ENCODE results near the gene GTF2B. TPM values are rescaled to one million over a fixed set of nuclear protein-coding genes. Genes with fewer than 3 reads are reported as not detected.
"Not testable (repeated sequence)": the region's sequence is repeated elsewhere in the genome, so short reads cannot be mapped to it uniquely, and the experiment has no call there.

GTF2B gene
- total and polyA plus RNA-seq, 2 experiments from 2014 or later = 19.8 to 19.9 TPM

DNA sequence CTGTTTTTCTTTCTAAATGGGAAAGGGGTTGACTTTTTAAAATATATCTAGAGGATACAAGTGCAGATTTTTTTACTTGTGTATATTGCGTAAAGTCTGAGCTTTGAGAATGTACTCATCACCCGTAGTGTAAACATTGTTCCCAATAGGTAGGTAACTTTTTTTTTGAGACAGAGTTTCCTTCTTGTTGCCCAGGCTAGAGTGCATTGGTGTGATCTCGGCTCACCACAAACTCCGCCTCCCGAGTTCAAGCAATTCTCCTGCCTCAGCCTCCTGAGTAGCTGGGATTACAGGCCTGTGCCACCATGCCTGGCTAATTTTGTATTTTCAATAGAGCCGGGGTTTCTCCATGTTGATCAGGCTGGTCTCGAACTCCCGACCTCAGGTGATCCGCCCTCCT is 20.4 kb upstream of the GTF2B start:
- not testable (repeated sequence) for H3K4me1 ChIP-seq (ENCODE audit: insufficient read depth); H3K9me2 ChIP-seq (ENCODE audit: insufficient read depth); H3K36me3 ChIP-seq (ENCODE audit: insufficient read depth); H3K27me3 ChIP-seq (ENCODE audit: insufficient read depth); H3K4me1 Mint-ChIP-seq; H3K9me3 Mint-ChIP-seq; H3K4me3 Mint-ChIP-seq; H4K20me1 ChIP-seq (replicated peaks; ENCODE audit: insufficient read depth); H2AFZ ChIP-seq; H3K27me3 Mint-ChIP-seq (ENCODE audit: insufficient read depth, low read depth, poor library complexity); H3K4me2 ChIP-seq; H3K79me2 ChIP-seq (replicated peaks; ENCODE audit: insufficient read depth); DNase-seq (ENCODE audit: low spot score); H3K4me3 ChIP-seq; H3K27ac Mint-ChIP-seq; ATAC-seq; H3K27ac ChIP-seq (ENCODE audit: low read depth); H3F3A ChIP-seq (replicated peaks; ENCODE audit: low read depth); H3K36me3 Mint-ChIP-seq (ENCODE audit: low read depth)

DNA sequence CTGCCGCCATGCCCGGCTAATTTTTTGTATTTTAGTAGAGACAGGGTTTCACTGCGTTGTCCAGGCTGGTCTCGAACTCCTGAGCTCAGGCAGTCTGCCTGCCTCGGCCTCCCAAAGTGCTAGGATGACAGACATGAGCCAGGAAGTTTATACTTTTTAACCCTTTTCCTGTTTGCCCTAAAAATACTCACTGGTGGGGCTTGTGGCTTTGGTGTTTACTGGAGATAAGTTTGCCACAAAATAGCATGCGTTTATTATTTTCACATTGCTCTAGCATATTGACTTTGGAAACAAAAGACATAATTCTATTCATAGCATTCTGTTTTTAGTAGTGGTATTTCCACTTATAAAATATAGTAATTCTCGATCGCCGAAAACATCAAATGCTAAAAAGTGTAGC is 19.8 kb upstream of the GTF2B start:
- Mint-ChIP-seq H3K27ac (no peak overlapping the region), H3K4me1 (no peaks in the 10 kb centered on the region), H3K9me3 (no peaks in the 10 kb centered on the region), H3K4me3 (no peak overlapping the region), H3K36me3 (ENCODE audit: low read depth) (no peaks in the 10 kb centered on the region), H3K27me3 (ENCODE audit: insufficient read depth, low read depth, poor library complexity) (no peaks in the 10 kb centered on the region)
- Histone ChIP-seq H3F3A (replicated peaks; ENCODE audit: low read depth) (no peaks in the 10 kb centered on the region), H4K20me1 (replicated peaks; ENCODE audit: insufficient read depth) (no peaks in the 10 kb centered on the region), H3K27me3 (ENCODE audit: insufficient read depth) (no peaks in the 10 kb centered on the region), H3K4me3 (no peak overlapping the region), H2AFZ (no peak overlapping the region), H3K4me1 (ENCODE audit: insufficient read depth) (no peaks in the 10 kb centered on the region), H3K36me3 (ENCODE audit: insufficient read depth) (no peaks in the 10 kb centered on the region), H3K79me2 (replicated peaks; ENCODE audit: insufficient read depth) (no peaks in the 10 kb centered on the region), H3K27ac (ENCODE audit: low read depth) (no peak overlapping the region), H3K4me2 (no peak overlapping the region), H3K9me2 (ENCODE audit: insufficient read depth) (no peaks in the 10 kb centered on the region)
- ATAC-seq (no peak), DNase-seq (ENCODE audit: low spot score) (no peak)
- TF ChIP-seq NANOG (IDR thresholded peaks at IDR 0.05; ENCODE audit: borderline replicate concordance) (no peak), EZH2 (IDR thresholded peaks at IDR 0.05; ENCODE audit: low read depth, unreplicated experiment) (no peak), EZH2phosphoT487 (IDR thresholded peaks at IDR 0.05; ENCODE audit: unreplicated experiment) (no peak), ZNF331 (CRISPR knock-in tag; IDR thresholded peaks at IDR 0.05; ENCODE audit: low read depth) (no peak), ZNF114 (CRISPR knock-in tag; IDR thresholded peaks at IDR 0.05) (no peak), POLR2AphosphoS5 (IDR thresholded peaks at IDR 0.05; ENCODE audit: low read depth) (no peak), JUNB (IDR thresholded peaks at IDR 0.05; ENCODE audit: unreplicated experiment) (no peak)
- TF ChIP-seq, protein P1, sequence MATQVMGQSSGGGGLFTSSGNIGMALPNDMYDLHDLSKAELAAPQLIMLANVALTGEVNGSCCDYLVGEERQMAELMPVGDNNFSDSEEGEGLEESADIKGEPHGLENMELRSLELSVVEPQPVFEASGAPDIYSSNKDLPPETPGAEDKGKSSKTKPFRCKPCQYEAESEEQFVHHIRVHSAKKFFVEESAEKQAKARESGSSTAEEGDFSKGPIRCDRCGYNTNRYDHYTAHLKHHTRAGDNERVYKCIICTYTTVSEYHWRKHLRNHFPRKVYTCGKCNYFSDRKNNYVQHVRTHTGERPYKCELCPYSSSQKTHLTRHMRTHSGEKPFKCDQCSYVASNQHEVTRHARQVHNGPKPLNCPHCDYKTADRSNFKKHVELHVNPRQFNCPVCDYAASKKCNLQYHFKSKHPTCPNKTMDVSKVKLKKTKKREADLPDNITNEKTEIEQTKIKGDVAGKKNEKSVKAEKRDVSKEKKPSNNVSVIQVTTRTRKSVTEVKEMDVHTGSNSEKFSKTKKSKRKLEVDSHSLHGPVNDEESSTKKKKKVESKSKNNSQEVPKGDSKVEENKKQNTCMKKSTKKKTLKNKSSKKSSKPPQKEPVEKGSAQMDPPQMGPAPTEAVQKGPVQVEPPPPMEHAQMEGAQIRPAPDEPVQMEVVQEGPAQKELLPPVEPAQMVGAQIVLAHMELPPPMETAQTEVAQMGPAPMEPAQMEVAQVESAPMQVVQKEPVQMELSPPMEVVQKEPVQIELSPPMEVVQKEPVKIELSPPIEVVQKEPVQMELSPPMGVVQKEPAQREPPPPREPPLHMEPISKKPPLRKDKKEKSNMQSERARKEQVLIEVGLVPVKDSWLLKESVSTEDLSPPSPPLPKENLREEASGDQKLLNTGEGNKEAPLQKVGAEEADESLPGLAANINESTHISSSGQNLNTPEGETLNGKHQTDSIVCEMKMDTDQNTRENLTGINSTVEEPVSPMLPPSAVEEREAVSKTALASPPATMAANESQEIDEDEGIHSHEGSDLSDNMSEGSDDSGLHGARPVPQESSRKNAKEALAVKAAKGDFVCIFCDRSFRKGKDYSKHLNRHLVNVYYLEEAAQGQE (IDR thresholded peaks at IDR 0.05; ENCODE audit: unreplicated experiment) = no peak
- TF ChIP-seq, protein P2, sequence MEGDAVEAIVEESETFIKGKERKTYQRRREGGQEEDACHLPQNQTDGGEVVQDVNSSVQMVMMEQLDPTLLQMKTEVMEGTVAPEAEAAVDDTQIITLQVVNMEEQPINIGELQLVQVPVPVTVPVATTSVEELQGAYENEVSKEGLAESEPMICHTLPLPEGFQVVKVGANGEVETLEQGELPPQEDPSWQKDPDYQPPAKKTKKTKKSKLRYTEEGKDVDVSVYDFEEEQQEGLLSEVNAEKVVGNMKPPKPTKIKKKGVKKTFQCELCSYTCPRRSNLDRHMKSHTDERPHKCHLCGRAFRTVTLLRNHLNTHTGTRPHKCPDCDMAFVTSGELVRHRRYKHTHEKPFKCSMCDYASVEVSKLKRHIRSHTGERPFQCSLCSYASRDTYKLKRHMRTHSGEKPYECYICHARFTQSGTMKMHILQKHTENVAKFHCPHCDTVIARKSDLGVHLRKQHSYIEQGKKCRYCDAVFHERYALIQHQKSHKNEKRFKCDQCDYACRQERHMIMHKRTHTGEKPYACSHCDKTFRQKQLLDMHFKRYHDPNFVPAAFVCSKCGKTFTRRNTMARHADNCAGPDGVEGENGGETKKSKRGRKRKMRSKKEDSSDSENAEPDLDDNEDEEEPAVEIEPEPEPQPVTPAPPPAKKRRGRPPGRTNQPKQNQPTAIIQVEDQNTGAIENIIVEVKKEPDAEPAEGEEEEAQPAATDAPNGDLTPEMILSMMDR (conservative IDR thresholded peaks at IDR 0.05; ENCODE audit: low read depth in 2 of 2) = no peak
- TF ChIP-seq, protein P3, sequence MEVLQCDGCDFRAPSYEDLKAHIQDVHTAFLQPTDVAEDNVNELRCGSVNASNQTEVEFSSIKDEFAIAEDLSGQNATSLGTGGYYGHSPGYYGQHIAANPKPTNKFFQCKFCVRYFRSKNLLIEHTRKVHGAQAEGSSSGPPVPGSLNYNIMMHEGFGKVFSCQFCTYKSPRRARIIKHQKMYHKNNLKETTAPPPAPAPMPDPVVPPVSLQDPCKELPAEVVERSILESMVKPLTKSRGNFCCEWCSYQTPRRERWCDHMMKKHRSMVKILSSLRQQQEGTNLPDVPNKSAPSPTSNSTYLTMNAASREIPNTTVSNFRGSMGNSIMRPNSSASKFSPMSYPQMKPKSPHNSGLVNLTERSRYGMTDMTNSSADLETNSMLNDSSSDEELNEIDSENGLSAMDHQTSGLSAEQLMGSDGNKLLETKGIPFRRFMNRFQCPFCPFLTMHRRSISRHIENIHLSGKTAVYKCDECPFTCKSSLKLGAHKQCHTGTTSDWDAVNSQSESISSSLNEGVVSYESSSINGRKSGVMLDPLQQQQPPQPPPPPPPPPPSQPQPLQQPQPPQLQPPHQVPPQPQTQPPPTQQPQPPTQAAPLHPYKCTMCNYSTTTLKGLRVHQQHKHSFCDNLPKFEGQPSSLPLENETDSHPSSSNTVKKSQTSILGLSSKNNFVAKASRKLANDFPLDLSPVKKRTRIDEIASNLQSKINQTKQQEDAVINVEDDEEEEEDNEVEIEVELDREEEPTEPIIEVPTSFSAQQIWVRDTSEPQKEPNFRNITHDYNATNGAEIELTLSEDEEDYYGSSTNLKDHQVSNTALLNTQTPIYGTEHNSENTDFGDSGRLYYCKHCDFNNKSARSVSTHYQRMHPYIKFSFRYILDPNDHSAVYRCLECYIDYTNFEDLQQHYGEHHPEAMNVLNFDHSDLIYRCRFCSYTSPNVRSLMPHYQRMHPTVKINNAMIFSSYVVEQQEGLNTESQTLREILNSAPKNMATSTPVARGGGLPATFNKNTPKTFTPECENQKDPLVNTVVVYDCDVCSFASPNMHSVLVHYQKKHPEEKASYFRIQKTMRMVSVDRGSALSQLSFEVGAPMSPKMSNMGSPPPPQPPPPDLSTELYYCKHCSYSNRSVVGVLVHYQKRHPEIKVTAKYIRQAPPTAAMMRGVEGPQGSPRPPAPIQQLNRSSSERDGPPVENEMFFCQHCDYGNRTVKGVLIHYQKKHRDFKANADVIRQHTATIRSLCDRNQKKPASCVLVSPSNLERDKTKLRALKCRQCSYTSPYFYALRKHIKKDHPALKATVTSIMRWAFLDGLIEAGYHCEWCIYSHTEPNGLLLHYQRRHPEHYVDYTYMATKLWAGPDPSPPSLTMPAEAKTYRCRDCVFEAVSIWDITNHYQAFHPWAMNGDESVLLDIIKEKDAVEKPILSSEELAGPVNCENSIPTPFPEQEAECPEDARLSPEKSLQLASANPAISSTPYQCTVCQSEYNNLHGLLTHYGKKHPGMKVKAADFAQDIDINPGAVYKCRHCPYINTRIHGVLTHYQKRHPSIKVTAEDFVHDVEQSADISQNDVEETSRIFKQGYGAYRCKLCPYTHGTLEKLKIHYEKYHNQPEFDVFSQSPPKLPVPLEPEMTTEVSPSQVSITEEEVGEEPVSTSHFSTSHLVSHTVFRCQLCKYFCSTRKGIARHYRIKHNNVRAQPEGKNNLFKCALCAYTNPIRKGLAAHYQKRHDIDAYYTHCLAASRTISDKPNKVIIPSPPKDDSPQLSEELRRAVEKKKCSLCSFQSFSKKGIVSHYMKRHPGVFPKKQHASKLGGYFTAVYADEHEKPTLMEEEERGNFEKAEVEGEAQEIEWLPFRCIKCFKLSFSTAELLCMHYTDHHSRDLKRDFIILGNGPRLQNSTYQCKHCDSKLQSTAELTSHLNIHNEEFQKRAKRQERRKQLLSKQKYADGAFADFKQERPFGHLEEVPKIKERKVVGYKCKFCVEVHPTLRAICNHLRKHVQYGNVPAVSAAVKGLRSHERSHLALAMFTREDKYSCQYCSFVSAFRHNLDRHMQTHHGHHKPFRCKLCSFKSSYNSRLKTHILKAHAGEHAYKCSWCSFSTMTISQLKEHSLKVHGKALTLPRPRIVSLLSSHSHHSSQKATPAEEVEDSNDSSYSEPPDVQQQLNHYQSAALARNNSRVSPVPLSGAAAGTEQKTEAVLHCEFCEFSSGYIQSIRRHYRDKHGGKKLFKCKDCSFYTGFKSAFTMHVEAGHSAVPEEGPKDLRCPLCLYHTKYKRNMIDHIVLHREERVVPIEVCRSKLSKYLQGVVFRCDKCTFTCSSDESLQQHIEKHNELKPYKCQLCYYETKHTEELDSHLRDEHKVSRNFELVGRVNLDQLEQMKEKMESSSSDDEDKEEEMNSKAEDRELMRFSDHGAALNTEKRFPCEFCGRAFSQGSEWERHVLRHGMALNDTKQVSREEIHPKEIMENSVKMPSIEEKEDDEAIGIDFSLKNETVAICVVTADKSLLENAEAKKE (CRISPR knock-in tag; IDR thresholded peaks at IDR 0.05) = no peak
